ENCODE results near the gene GDI2. TPM values are rescaled to one million over a fixed set of nuclear protein-coding genes. Genes with fewer than 3 reads are reported as not detected.

GDI2 gene
- total RNA-seq, 2 experiments from 2014 or later = 265 to 292 TPM

GRCh38 chr10:5761220-5761619 lies 52.0 kb downstream of the GDI2 start:
- H3K4me1 ChIP-seq (ENCODE audit: insufficient read depth, low read length, poor library complexity, severe bottlenecking) = no peaks in the 10 kb centered on the region
- no peaks in the 10 kb centered on the region for H3K9me3 ChIP-seq (ENCODE audit: low read length)
- ChIA-PET CTCF (ENCODE audit: unreplicated experiment) (no interaction called here), POLR2A (interaction anchor here (1.6 kb wide), 1 partner anchor 10 kb away, joined by 5 read pairs; no protein-coding TSS in a partner anchor)
- no peak overlapping the region for H3K4me3 ChIP-seq (ENCODE audit: low read depth, low read length, poor library complexity, severe bottlenecking)
- intact Hi-C loops (cut with micrococcal nuclease; ENCODE audit: unreplicated experiment) = loop anchor here (5.0 kb wide), 1 partner anchor 134 kb away; no protein-coding TSS in a partner anchor
- 0 out of 2 replicates have a peak, but pooled peaks cover 6% of the 10 kb centered on the region for H4K20me1 ChIP-seq (ENCODE audit: insufficient read depth, low read length)
- H3K36me3 ChIP-seq (ENCODE audit: insufficient read depth, low read length) = peaks cover 100% of the 10 kb centered on the region
- H3K27ac ChIP-seq (ENCODE audit: low read depth, low read length, poor library complexity, severe bottlenecking) = peak overlapping the region; percentile 18
- H3K79me2 ChIP-seq (ENCODE audit: insufficient read depth, low read depth, low read length) = no peaks in the 10 kb centered on the region
- TF ChIP-seq CTCF (conservative IDR thresholded peaks at IDR 0.05; ENCODE audit: low read length) (no peak), EZH2phosphoT487 (IDR thresholded peaks at IDR 0.05; ENCODE audit: borderline replicate concordance, low read depth, low read length) (no peak)
- H3K9me2 ChIP-seq (ENCODE audit: insufficient read depth, low read length) = no peaks in the 10 kb centered on the region
- BruUV-seq (replicated peaks) = no TSS peak
- H2AFZ ChIP-seq (ENCODE audit: low read length) = no peak overlapping the region
- no peak for DNase-seq (ENCODE audit: low spot score)
- H3K4me2 ChIP-seq (ENCODE audit: low read length) = no peak overlapping the region

GRCh38 chr10:5760515-5760914 lies 52.7 kb downstream of the GDI2 start:
- no TSS peak for BruUV-seq (replicated peaks)

More at GRCh38 chr10:5760515-5760914, 52.7 kb downstream of the GDI2 start:
- ChIA-PET CTCF (ENCODE audit: unreplicated experiment) (no interaction called here), POLR2A (no interaction called here)
- Histone ChIP-seq H3K4me1 (ENCODE audit: insufficient read depth, low read length, poor library complexity, severe bottlenecking) (no peaks in the 10 kb centered on the region), H4K20me1 (ENCODE audit: insufficient read depth, low read length) (0 out of 2 replicates have a peak, but pooled peaks cover 6% of the 10 kb centered on the region), H3K4me2 (ENCODE audit: low read length) (no peak overlapping the region), H3K9me2 (ENCODE audit: insufficient read depth, low read length) (no peaks in the 10 kb centered on the region), H2AFZ (ENCODE audit: low read length) (no peak overlapping the region), H3K9me3 (ENCODE audit: low read length) (no peaks in the 10 kb centered on the region), H3K4me3 (ENCODE audit: low read depth, low read length, poor library complexity, severe bottlenecking) (no peak overlapping the region), H3K36me3 (ENCODE audit: insufficient read depth, low read length) (peaks cover 100% of the 10 kb centered on the region), H3K79me2 (ENCODE audit: insufficient read depth, low read depth, low read length) (no peaks in the 10 kb centered on the region), H3K27ac (ENCODE audit: low read depth, low read length, poor library complexity, severe bottlenecking) (peak overlapping the region; percentile 18)
- intact Hi-C loops (cut with micrococcal nuclease; ENCODE audit: unreplicated experiment) = loop anchor here (5.0 kb wide), 1 partner anchor 133 kb away; no protein-coding TSS in a partner anchor
- no peak for DNase-seq (ENCODE audit: low spot score)
- TF ChIP-seq EZH2phosphoT487 (IDR thresholded peaks at IDR 0.05; ENCODE audit: borderline replicate concordance, low read depth, low read length) = no peak
- TF ChIP-seq CTCF (conservative IDR thresholded peaks at IDR 0.05; ENCODE audit: low read length) = no peak

Data from OCI-LY7 (cell line).